Mucosa of descending colon (tissue), 3 donors: ENCODE measurements around the gene STARD9. TPM values are rescaled to one million over a fixed set of nuclear protein-coding genes. Genes with fewer than 3 reads are reported as not detected.

Experiments
- ATAC-seq: fragments of 200-7000 bp; cut with Tn5 transposase; one replicate; pipeline ENCODE4 v1.9.1; 2020; ENCODE audit warnings: mild to moderate bottlenecking, moderate library complexity
- DNase-seq, 3 donors: peaks; one replicate each; pipeline ENCODE4 v3.0.0-alpha.2; 2020
- H3K36me3 ChIP-seq: fragments of 200-600 bp; one replicate; pipeline ENCODE4 v1.8.0; 2021; ENCODE audit warnings: low read depth, mild to moderate bottlenecking
- H3K4me1 ChIP-seq: fragments of 200-600 bp; one replicate; pipeline ENCODE4 v1.8.0; 2021; ENCODE audit warnings: low read depth, mild to moderate bottlenecking
- H3K4me3 ChIP-seq: fragments of 200-600 bp; one replicate; pipeline ENCODE4 v1.8.0; 2021; ENCODE audit warnings: mild to moderate bottlenecking
- H3K9me3 ChIP-seq: fragments of 200-600 bp; one replicate; pipeline ENCODE4 v1.8.0; 2021; ENCODE audit warnings: mild to moderate bottlenecking
- CTCF ChIP-seq: fragments of 200-600 bp; IDR thresholded peaks from one replicate; pipeline ENCODE4 v1.8.0; 2022; ENCODE audit warnings: antibody characterized with exemption, mild to moderate bottlenecking
- intact Hi-C, 2 donors: fragments of 100-400 bp; cut with DNase I in 1 of 2; cut with micrococcal nuclease in 1 of 2; formaldehyde crosslinking; loops; one replicate each; pipeline versions ENCODE4 v1.11.0 to v1.11.1; 2022; cut with DNase I, micrococcal nuclease
- total RNA-seq, 3 donors: library from RNA; stranded (reverse); fragmentation: NEBNext Ultra II Directional in 2 of 3; extraction: Animal tissue kit (Norgen Biotek cat#: 25700) in 2 of 3; gene quantifications; one replicate each; pipeline versions ENCODE4 v1.2.1 to v1.2.4, GENCODE V29; 2021 to 2023
- donor health status: DM: no; HTN: no; CAD: no; lungs with moderate emphysema.
- donor health status: DM: no; HTN: no; CAD: no.
- donor health status: DM: no; HTN: yes; CAD: no.

The STARD9 gene
- total RNA-seq, 3 donors from 2014 or later: 6.1 to 42.8 (median 8.5) TPM

- H3K9me3 ChIP-seq: no peaks in the 10 kb centered on the region
- H3K4me3 ChIP-seq: no peak overlapping the region
- intact Hi-C loops: no loop called here
- ATAC-seq (no peak), DNase-seq (no peak)
- H3K4me1 ChIP-seq: peaks cover under 1% of the 10 kb centered on the region
- no peak for TF ChIP-seq CTCF
- peaks cover 14% of the 10 kb centered on the region for H3K36me3 ChIP-seq
Measured at GRCh38 chr15:42730536-42730935, 155.1 kb downstream of the STARD9 start.

GRCh38 chr15:42731461-42731860 is 156.1 kb downstream of the STARD9 start:
- H3K4me1 ChIP-seq: peaks cover 8% of the 10 kb centered on the region
- DNase-seq (no peak), ATAC-seq (no peak)
- intact Hi-C loops: no loop called here
- no peak for TF ChIP-seq CTCF
- no peaks in the 10 kb centered on the region for H3K9me3 ChIP-seq
- peaks cover 14% of the 10 kb centered on the region for H3K36me3 ChIP-seq
- no peak overlapping the region for H3K4me3 ChIP-seq

GRCh38 chr15:42732095-42732827 is 156.9 kb downstream of the STARD9 start:
- peaks cover 14% of the 10 kb centered on the region for H3K36me3 ChIP-seq
- H3K9me3 ChIP-seq: no peaks in the 10 kb centered on the region
- no peak overlapping the region for H3K4me3 ChIP-seq
- ATAC-seq (no peak), DNase-seq (no peak)
- no peak for TF ChIP-seq CTCF
- H3K4me1 ChIP-seq: peaks cover 8% of the 10 kb centered on the region
- intact Hi-C loops: no loop called here

- DNase-seq (no peak), ATAC-seq (no peak)
- no peak overlapping the region for H3K4me3 ChIP-seq
- no peak for TF ChIP-seq CTCF
- intact Hi-C loops: no loop called here
- H3K4me1 ChIP-seq: peaks cover 13% of the 10 kb centered on the region
- peaks cover 14% of the 10 kb centered on the region for H3K36me3 ChIP-seq
- no peaks in the 10 kb centered on the region for H3K9me3 ChIP-seq
Measured at GRCh38 chr15:42733027-42733426, 157.6 kb downstream of the STARD9 start.

- no peak for ATAC-seq
- Histone ChIP-seq H3K4me3 (no peak overlapping the region), H3K4me1 (peaks cover 13% of the 10 kb centered on the region), H3K36me3 (peaks cover 8% of the 10 kb centered on the region), H3K9me3 (no peaks in the 10 kb centered on the region)
- TF ChIP-seq CTCF: no peak
- intact Hi-C loops: no loop called here
- DNase-seq: no peak
Measured at GRCh38 chr15:42734076-42734672, 158.8 kb downstream of the STARD9 start.
